GM21723 (cell line): ENCODE results near the gene MAP3K7.
A peak's percentile ranks its signal among the peaks of the same experiment; 100 is the strongest.

Experiments used
- ATAC-seq: cut with Tn5 transposase; IDR thresholded peaks from one replicate; pipeline ENCODE4 v1.9.1; 2021; ENCODE audit warnings: mild to moderate bottlenecking, moderate library complexity; ENCODE audit not compliant: unreplicated experiment

The MAP3K7 gene

GRCh38 chr6:90586836-90587638 is at the start of gene MAP3K7:
Gene MAP3K7, minus strand, starts transcription at chr6:90587072. Its CDS starts 189 bp downstream, at chr6:90586883.
- peak; percentile 93 for ATAC-seq

- no peak for ATAC-seq
These were observed 44.2 kb upstream of the MAP3K7 start for GRCh38 chr6:90631046-90631445.

GRCh38 chr6:90621581-90621980 is 34.7 kb upstream of the MAP3K7 start:
- no peak for ATAC-seq

GRCh38 chr6:90619221-90619620 is 32.3 kb upstream of the MAP3K7 start:
- peak; percentile 56 for ATAC-seq

- ATAC-seq, result no peak
These were observed 25.4 kb upstream of the MAP3K7 start for GRCh38 chr6:90612313-90612680.

- no peak for ATAC-seq
These were observed 24.9 kb upstream of the MAP3K7 start for GRCh38 chr6:90611543-90612312.

- peak; percentile 77 for ATAC-seq
These were observed 24.1 kb upstream of the MAP3K7 start for GRCh38 chr6:90610751-90611542.

GRCh38 chr6:90610301-90610750 is 23.5 kb upstream of the MAP3K7 start:
- ATAC-seq, result no peak

GRCh38 chr6:90605749-90606340 is 19.0 kb upstream of the MAP3K7 start:
- no peak for ATAC-seq

- ATAC-seq, result no peak
These were observed 17.7 kb upstream of the MAP3K7 start for GRCh38 chr6:90604546-90604945.

- no peak for ATAC-seq
These were observed 12.3 kb upstream of the MAP3K7 start for GRCh38 chr6:90599151-90599550.

- ATAC-seq, result no peak
These were observed 11.5 kb upstream of the MAP3K7 start for GRCh38 chr6:90598192-90598951.

- ATAC-seq, result no peak
These were observed 10.2 kb upstream of the MAP3K7 start for GRCh38 chr6:90596967-90597539.

GRCh38 chr6:90595854-90596253 is 9.0 kb upstream of the MAP3K7 start:
- no peak for ATAC-seq

- peak; percentile 35 for ATAC-seq
These were observed 381 bp downstream of the MAP3K7 start for GRCh38 chr6:90586546-90586835.

GRCh38 chr6:90584636-90585255 is 2.1 kb downstream of the MAP3K7 start:
- peak; percentile 19 for ATAC-seq

- ATAC-seq, result no peak
These were observed 2.9 kb downstream of the MAP3K7 start for GRCh38 chr6:90583836-90584481.

GRCh38 chr6:90583179-90583835 is 3.6 kb downstream of the MAP3K7 start:
- ATAC-seq, result no peak

- ATAC-seq, result no peak
These were observed 5.7 kb downstream of the MAP3K7 start for GRCh38 chr6:90581146-90581545.
